Heart left ventricle (tissue), 16 donors: Measurements from ENCODE around the gene NREP. TPM values are rescaled to one million over a fixed set of nuclear protein-coding genes. Genes with fewer than 3 reads are reported as not detected.

ENCODE experiments used
- ATAC-seq, 4 donors: fragments of 200-7000 bp; cut with Tn5 transposase; one replicate each; pipeline ENCODE4 v1.9.1; 2020 to 2022; ENCODE audit warnings: moderate library complexity in 4 of 4, mild to moderate bottlenecking in 3 of 4, moderate number of reproducible peaks in 1 of 4
- DNase-seq, 5 donors: peaks; one replicate each; pipeline ENCODE4 v3.0.0-alpha.2; 2020
- H3K27ac ChIP-seq, 12 donors: fragments of 200-600 bp; sonication (generic) in 4 of 12; one replicate each; pipeline versions ENCODE4 v1.5.0 to v1.8.0; 2016 to 2022; ENCODE audit warnings: mild to moderate bottlenecking in 2 of 12
- H3K27me3 ChIP-seq, 9 donors: fragments of 200-600 bp; sonication (generic) in 2 of 9; one replicate each; pipeline versions ENCODE4 v1.5.1 to v1.8.0; 2016 to 2022; ENCODE audit warnings: mild to moderate bottlenecking in 3 of 9
- H3K36me3 ChIP-seq, 9 donors: fragments of 200-600 bp; sonication (generic) in 2 of 9; one replicate each; pipeline versions ENCODE4 v1.5.0 to v1.8.0; 2018 to 2022; ENCODE audit warnings: mild to moderate bottlenecking in 2 of 9
- H3K4me1 ChIP-seq, 12 donors: fragments of 200-600 bp; sonication (generic) in 4 of 12; one replicate each; pipeline versions ENCODE4 v1.5.0 to v1.8.0; 2016 to 2022; ENCODE audit warnings: mild to moderate bottlenecking in 3 of 12
- H3K4me3 ChIP-seq, 12 donors: fragments of 200-600 bp; sonication (generic) in 4 of 12; one replicate each; pipeline versions ENCODE4 v1.5.0 to v1.8.0; 2017 to 2022; ENCODE audit warnings: mild to moderate bottlenecking in 9 of 12, moderate library complexity in 4 of 12
- H3K9me3 ChIP-seq, 12 donors: fragments of 200-600 bp; sonication (generic) in 4 of 12; one replicate each; pipeline versions ENCODE4 v1.5.0 to v1.8.0; 2016 to 2022; ENCODE audit warnings: mild to moderate bottlenecking in 1 of 12
- POLR2A ChIP-seq, 2 donors: fragments of 450-650 bp; IDR thresholded peaks; one replicate each; pipeline ENCODE4 v1.6.1; 2017; ENCODE audit warnings: antibody characterized with exemption in 2 of 2, mild to moderate bottlenecking in 2 of 2, moderate library complexity in 2 of 2
- WGBS, 4 donors: extraction: QIAGEN DNeasy Blood & Tissue Kit in 2 of 4; methylation state at CpG; one replicate each; pipeline versions ENCODE4 v1.1.5 to v1.1.7; 2013 to 2018; 5-methylcytosine and 5-hydroxymethylcytosine counted together
- intact Hi-C, 10 donors: fragments of 100-400 bp; cut with DNase I; formaldehyde crosslinking; loops; one replicate each; pipeline versions ENCODE4 v1.11.1 to v1.14.2; 2022
- polyA plus RNA-seq, 2 donors: library from polyadenylated mRNA; stranded (reverse); fragments of 200-250 nt; gene quantifications; one replicate each; pipeline ENCODE4 v1.2.3, GENCODE V29; 2013
- total RNA-seq, 9 donors: library from RNA; depleted of rRNA in 2 of 9; stranded (reverse); fragments of >200 nt in 2 of 9; fragmentation: NEBNext Ultra II Directional in 3 of 9; extraction: Animal tissue kit (Norgen Biotek cat#: 25700) in 3 of 9; gene quantifications; one replicate each; pipeline versions ENCODE4 v1.1.0 to v1.2.4, GENCODE V29; 2016 to 2023
- TF ChIP-seq, protein P1 (sequence below), 12 donors: fragments of 200-600 bp; sonication (generic) in 4 of 12; IDR thresholded peaks; one replicate each; pipeline versions ENCODE4 v1.5.0 to v1.8.0; 2018 to 2022; ENCODE audit warnings: antibody characterized with exemption in 12 of 12, mild to moderate bottlenecking in 5 of 12
- donor health status: ischemic (EF 13 %, LVEDD 7.1; RV severe dilation, severe dysfunction).
- donor health status: healthy with polysubstance abuse.
- donor health status: DM: no; HTN: yes; CAD: no.
- donor health status: DM: no; HTN: no; CAD: no.
- donor health status: ischemic (EF 25% LVEDD 6.9; RV normal size, moderate dysfunction).
- donor health status: ischemic (EF 25% LVEDD 5.7; RV mildly dilated, moderate dysfunction).
- donor health status: healthy.
- donor health status: DM: yes; HTN: yes; CAD: no.
- donor health status: ischemic (EF 35%, LVEDD 5.7; RV mildly dilated, moderate dysfunction).
- donor health status: nonischemic (EF 11% LVEDD 7.7; RV severe dilation, severe dysfunction).
- donor health status: DM: yes; HTN: yes; CAD: no.
- donor health status: PGD.
- donor health status: ischemic (EF 29% LVEDD 5.4; RV normal size, mild dysfunction).
- donor health status: nonischemic (EF 23%, LVEDD 6.1; RV moderate dilation, normal function).

NREP gene
- total and polyA plus RNA-seq, 11 donors = 8.1 to 71.8 (median 34.5) TPM

DNA sequence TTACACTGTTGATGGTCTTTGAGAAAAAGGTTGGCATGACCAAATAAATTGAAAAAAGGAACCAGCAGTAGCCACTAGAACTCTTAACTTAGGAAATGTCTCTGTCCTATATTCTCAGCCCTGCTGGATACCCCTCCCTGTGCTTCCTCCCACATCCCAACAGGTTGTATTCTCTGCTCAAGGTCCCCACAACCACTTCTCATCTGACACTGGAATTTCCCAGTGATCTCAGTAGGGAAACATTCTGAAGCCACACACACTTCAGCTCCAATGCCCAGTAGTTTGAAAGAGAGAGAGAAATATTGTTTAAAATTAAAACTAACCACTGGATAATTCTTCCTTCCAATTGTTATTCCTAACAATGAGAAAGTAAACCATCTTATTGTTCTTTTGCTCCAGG, 30.0 kb upstream of the NREP start:
- H3K4me3 ChIP-seq = no peak overlapping the region
- H3K27ac ChIP-seq = no peak overlapping the region
- intact Hi-C loops = no loop called here
- peaks cover 0 to under 1% (median 0%) of the 10 kb centered on the region in 12 donors for H3K4me1 ChIP-seq
- H3K27me3 ChIP-seq = no peaks in the 10 kb centered on the region
- no peak for TF ChIP-seq POLR2A (IDR thresholded peaks at IDR 0.05)
- TF ChIP-seq, protein P1, sequence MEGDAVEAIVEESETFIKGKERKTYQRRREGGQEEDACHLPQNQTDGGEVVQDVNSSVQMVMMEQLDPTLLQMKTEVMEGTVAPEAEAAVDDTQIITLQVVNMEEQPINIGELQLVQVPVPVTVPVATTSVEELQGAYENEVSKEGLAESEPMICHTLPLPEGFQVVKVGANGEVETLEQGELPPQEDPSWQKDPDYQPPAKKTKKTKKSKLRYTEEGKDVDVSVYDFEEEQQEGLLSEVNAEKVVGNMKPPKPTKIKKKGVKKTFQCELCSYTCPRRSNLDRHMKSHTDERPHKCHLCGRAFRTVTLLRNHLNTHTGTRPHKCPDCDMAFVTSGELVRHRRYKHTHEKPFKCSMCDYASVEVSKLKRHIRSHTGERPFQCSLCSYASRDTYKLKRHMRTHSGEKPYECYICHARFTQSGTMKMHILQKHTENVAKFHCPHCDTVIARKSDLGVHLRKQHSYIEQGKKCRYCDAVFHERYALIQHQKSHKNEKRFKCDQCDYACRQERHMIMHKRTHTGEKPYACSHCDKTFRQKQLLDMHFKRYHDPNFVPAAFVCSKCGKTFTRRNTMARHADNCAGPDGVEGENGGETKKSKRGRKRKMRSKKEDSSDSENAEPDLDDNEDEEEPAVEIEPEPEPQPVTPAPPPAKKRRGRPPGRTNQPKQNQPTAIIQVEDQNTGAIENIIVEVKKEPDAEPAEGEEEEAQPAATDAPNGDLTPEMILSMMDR (IDR thresholded peaks at IDR 0.05) = no peak
- no peaks in the 10 kb centered on the region for H3K36me3 ChIP-seq
- DNase-seq (no peak), ATAC-seq (no peak)
- no peaks in the 10 kb centered on the region for H3K9me3 ChIP-seq

DNA sequence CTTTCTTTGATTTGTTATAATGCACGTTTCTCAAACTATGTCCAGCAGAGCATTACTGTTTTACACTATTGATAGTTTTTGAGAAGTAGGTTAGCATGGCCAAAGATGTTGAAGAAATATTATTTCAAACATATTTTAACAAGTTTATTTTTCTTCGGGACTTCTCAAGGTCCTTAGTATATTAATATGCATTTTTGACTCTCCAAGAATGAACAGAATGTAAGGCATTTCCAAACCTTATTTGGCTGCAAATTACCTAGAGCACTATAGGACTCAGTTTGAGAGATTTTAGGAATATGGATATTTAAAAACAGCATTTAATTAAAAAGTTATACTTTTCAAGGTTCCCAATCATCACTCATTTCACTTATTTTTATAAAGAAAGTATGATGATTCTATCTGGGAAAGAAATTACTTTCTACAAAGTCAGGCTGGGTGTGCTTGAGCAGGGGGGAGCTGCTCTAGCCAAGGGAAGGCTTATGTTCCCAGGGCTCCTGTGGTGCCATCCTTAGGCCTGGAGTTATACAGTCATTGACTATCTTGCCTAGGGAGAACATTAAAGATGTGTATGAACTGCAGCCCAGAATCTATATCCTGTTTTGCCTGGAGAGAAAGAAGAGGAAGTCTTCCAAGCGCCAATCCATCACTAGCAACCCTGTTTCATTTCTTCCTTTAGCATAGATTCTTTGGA, 27.6 kb upstream of the NREP start:
- Histone ChIP-seq H3K4me3 (no peak overlapping the region), H3K4me1 (peaks cover 0 to 18% (median 0%) of the 10 kb centered on the region in 12 donors), H3K27me3 (no peaks in the 10 kb centered on the region), H3K36me3 (no peaks in the 10 kb centered on the region), H3K27ac (no peak overlapping the region), H3K9me3 (no peaks in the 10 kb centered on the region)
- intact Hi-C loops = no loop called here
- TF ChIP-seq, protein P1 (IDR thresholded peaks at IDR 0.05) = no peak
- no peak for TF ChIP-seq POLR2A (IDR thresholded peaks at IDR 0.05)
- ATAC-seq (no peak), DNase-seq (no peak)
- WGBS, 4 donors = 92 to 96% (median 92%) methylated on average over 3 of the region's 3 CpGs

DNA sequence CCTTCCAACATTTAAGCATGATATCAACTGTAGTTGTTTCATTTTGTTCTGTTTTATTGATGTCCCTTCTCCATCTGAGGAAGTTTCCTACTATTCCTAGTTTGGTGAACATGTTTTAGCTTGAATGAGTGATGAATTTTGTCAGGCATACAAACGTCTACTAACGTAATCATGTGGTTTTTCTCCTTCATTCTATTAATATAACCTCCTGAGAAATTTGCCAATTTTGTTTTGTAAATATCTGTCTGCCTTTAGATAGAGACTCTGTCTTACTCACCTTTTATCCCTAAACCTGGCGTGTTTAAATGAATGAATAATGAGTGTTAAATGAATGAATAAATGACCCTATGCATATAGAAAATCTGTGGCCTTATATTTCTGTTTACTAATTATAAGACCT, 26.5 kb upstream of the NREP start:
- 74 to 84% (median 78%) methylated on average over 3 of the region's 3 CpGs for WGBS, 4 donors

DNA sequence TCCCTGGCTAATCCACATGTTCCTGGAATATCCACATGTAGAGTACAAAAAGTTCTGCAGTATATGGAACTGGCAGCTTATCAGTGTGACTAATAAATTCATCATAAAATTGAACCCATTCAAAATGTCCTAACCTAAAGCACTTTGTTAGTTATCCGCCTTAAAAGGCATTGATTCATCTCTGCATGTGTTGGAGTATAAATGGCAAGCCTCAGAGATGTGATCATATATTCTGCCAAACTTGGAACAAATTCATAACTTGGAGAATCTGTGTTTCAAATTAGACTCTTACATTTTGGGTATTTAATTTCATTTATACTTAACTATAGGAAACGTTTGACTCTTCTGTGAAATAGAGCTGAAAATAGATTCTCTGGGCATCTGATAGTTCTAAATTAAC, 25.2 kb upstream of the NREP start:
- no peak for ATAC-seq
- H3K9me3 ChIP-seq = no peaks in the 10 kb centered on the region
- H3K27ac ChIP-seq = no peak overlapping the region
- 80 to 86% (median 81%) methylated on average over 2 of the region's 2 CpGs for WGBS, 4 donors
- intact Hi-C loops = no loop called here
- H3K27me3 ChIP-seq = no peaks in the 10 kb centered on the region
- H3K36me3 ChIP-seq = no peaks in the 10 kb centered on the region
- H3K4me1 ChIP-seq = peaks cover 0 to 18% (median 0%) of the 10 kb centered on the region in 12 donors
- no peak overlapping the region for H3K4me3 ChIP-seq
- DNase-seq = no peak
- TF ChIP-seq, protein P1 (IDR thresholded peaks at IDR 0.05) = no peak
- no peak for TF ChIP-seq POLR2A (IDR thresholded peaks at IDR 0.05)

More for the DNA sequence above, 26.5 kb upstream of the NREP start:
- ATAC-seq = no peak
- H3K9me3 ChIP-seq = no peaks in the 10 kb centered on the region
- no peak overlapping the region for H3K4me3 ChIP-seq
- intact Hi-C loops = no loop called here
- TF ChIP-seq POLR2A (IDR thresholded peaks at IDR 0.05) = no peak
- TF ChIP-seq, protein P1 (IDR thresholded peaks at IDR 0.05) = no peak
- H3K4me1 ChIP-seq = peaks cover 0 to 18% (median 0%) of the 10 kb centered on the region in 12 donors
- no peaks in the 10 kb centered on the region for H3K27me3 ChIP-seq
- H3K27ac ChIP-seq = no peak overlapping the region
- H3K36me3 ChIP-seq = no peaks in the 10 kb centered on the region
- no peak for DNase-seq
